Keratinocyte (primary cell): Measurements from ENCODE around the gene RGS6. TPM values are rescaled to one million over a fixed set of nuclear protein-coding genes. Genes with fewer than 3 reads are reported as not detected.

Experiments used
- DNase-seq: peaks from one replicate; pipeline ENCODE4 v3.0.0-alpha.2; 2011; ENCODE audit warnings: low read depth, missing footprints, low spot score
- FAIRE-seq: peaks from 2 replicates; lab custom pipeline; 2011; peaks lifted over from hg19 to GRCh38; lab: Jason Lieb, UNC
- H2AFZ ChIP-seq: 2 replicates; pipeline ENCODE4 v1.6.0; 2012; ENCODE audit warnings: low read length, control low read depth, inconsistent platforms; ENCODE audit not compliant: control insufficient read depth
- H3K27ac ChIP-seq: 2 replicates; pipeline ENCODE4 v1.5.1; 2011; ENCODE audit warnings: low read length; ENCODE audit not compliant: control insufficient read depth, insufficient read depth
- H3K27me3 ChIP-seq: 3 replicates; pipeline ENCODE4 v1.6.0; 2011; ENCODE audit warnings: low read length; ENCODE audit not compliant: control insufficient read depth, insufficient read depth; ENCODE audit errors: extremely low read depth
- H3K36me3 ChIP-seq, 2 experiments: 2 replicates in 1 of 2; 3 replicates in 1 of 2; pipeline ENCODE4 v1.5.1; 2011; ENCODE audit warnings: low read length in 2 of 2, mild to moderate bottlenecking in 1 of 2; ENCODE audit not compliant: control insufficient read depth in 2 of 2, insufficient read depth in 2 of 2; ENCODE audit errors: extremely low read depth in 1 of 2
- H3K4me1 ChIP-seq: 3 replicates; pipeline ENCODE4 v1.5.1; 2011; ENCODE audit warnings: low read length; ENCODE audit not compliant: control insufficient read depth, insufficient read depth; ENCODE audit errors: extremely low read depth
- H3K4me2 ChIP-seq: 3 replicates; pipeline ENCODE4 v1.6.0; 2011; ENCODE audit warnings: low read depth, low read length; ENCODE audit not compliant: control insufficient read depth, insufficient read depth; ENCODE audit errors: extremely low read depth
- H3K4me3 ChIP-seq, 3 experiments: fragments of 200-600 bp in 1 of 3; sonication (generic) in 1 of 3; 2 replicates in 2 of 3; 3 replicates in 1 of 3; pipeline ENCODE4 v1.5.1; 2011 to 2016; ENCODE audit warnings: low read length in 3 of 3, mild to moderate bottlenecking in 3 of 3, control low read depth in 2 of 3, inconsistent platforms in 1 of 3, low read depth in 1 of 3, mixed read lengths in 1 of 3, mixed run types in 1 of 3, moderate library complexity in 1 of 3; ENCODE audit not compliant: control insufficient read depth in 2 of 3, insufficient read depth in 2 of 3; ENCODE audit errors: extremely low read depth in 1 of 3
- H3K79me2 ChIP-seq: 2 replicates; pipeline ENCODE4 v1.6.0; 2012; ENCODE audit warnings: low read length; ENCODE audit not compliant: control insufficient read depth, insufficient read depth
- H3K9ac ChIP-seq: 3 replicates; pipeline ENCODE4 v1.6.0; 2011; ENCODE audit warnings: low read length; ENCODE audit not compliant: control insufficient read depth, insufficient read depth; ENCODE audit errors: extremely low read depth
- H3K9me1 ChIP-seq: 3 replicates; pipeline ENCODE4 v1.6.0; 2011; ENCODE audit warnings: low read length; ENCODE audit not compliant: control insufficient read depth, insufficient read depth; ENCODE audit errors: extremely low read depth
- H3K9me3 ChIP-seq: 2 replicates; pipeline ENCODE4 v1.5.1; 2012; ENCODE audit warnings: low read depth, low read length; ENCODE audit not compliant: control insufficient read depth
- H4K20me1 ChIP-seq: 3 replicates; pipeline ENCODE4 v1.6.0; 2011; ENCODE audit warnings: low read length; ENCODE audit not compliant: control insufficient read depth, insufficient read depth; ENCODE audit errors: extremely low read depth
- CTCF ChIP-seq, 3 experiments: IDR thresholded peaks in 1 of 3; conservative IDR thresholded peaks in 1 of 3; optimal IDR thresholded peaks in 1 of 3; 2 replicates in 2 of 3; 3 replicates in 1 of 3; pipeline versions ENCODE3 to v1.5.1; 2011; ENCODE audit warnings: low read length in 3 of 3, mild to moderate bottlenecking in 3 of 3, moderate library complexity in 2 of 3, control low read depth in 1 of 3, inconsistent platforms in 1 of 3; ENCODE audit not compliant: insufficient read depth in 2 of 3; ENCODE audit errors: extremely low read depth in 1 of 3
- EZH2 ChIP-seq: IDR thresholded peaks from one replicate; pipeline ENCODE4 v1.6.1; 2012; ENCODE audit warnings: inconsistent platforms, mild to moderate bottlenecking, low read length, moderate library complexity
- dilution Hi-C: fragments of 300-500 bp; cut with MboI; formaldehyde crosslinking; loops from one replicate; pipeline ENCODE4 v1.7.0; 2020; ENCODE audit warnings: low sequenced_read_pairs; ENCODE audit not compliant: extremely low pct_ligation_motif_present
- polyA plus RNA-seq, 5 experiments: library from polyadenylated mRNA; depleted of rRNA in 3 of 5; stranded (reverse) in 3 of 5; stranded (forward) in 1 of 5; unstranded in 1 of 5; fragments of >200 nt; gene quantifications; 1 replicate in 1 of 5; 2 replicates in 3 of 5; 3 replicates in 1 of 5; pipeline versions ENCODE4 v1.2.1 to v1.2.3, GENCODE V29; 2011 to 2012; ENCODE audit warnings: missing spikeins in 2 of 5, low read depth in 1 of 5, low replicate concordance in 1 of 5

Gene RGS6
- polyA plus RNA-seq, 1 donor (not counting 4 experiments of a cell fraction or from before 2014, with no cell fraction given) = not detected

DNA sequence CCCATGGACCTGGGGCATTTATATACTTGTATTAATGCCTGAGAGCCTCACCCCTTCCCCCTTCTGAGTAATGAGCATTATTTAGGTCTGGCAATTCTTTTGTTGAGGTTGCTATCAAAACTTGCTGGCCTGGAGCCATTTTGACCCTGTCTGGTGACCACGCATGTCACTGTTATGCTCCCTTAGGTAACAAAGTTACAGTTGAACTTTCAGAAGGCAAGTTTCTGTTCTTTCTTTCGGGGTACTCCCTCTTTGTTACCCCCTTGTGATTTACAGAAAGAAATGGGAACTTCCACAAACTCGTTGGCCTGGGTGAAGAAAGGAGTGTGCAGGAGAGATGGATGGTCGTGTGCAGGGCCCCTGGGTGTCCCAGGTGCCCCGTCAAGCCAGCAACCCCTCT, 656.3 kb downstream of the RGS6 start:
- Histone ChIP-seq H3K4me3 (no peak overlapping the region), H3K9me1 (no peaks in the 10 kb centered on the region), H3K4me1 (no peaks in the 10 kb centered on the region), H3K36me3 (no peaks in the 10 kb centered on the region), H3K27ac (no peak overlapping the region), H3K4me2 (no peak overlapping the region), H2AFZ (no peak overlapping the region), H3K27me3 (peaks cover 5% of the 10 kb centered on the region), H4K20me1 (no peaks in the 10 kb centered on the region), H3K79me2 (no peaks in the 10 kb centered on the region), H3K9me3 (no peaks in the 10 kb centered on the region), H3K9ac (no peak overlapping the region)
- TF ChIP-seq EZH2 (no peak), CTCF (optimal IDR thresholded peaks at IDR 0.05 in 1 of 3, IDR thresholded peaks at IDR 0.05 in 1 of 3, conservative IDR thresholded peaks at IDR 0.05 in 1 of 3; ENCODE audit: extremely low read depth in 1 of 3, insufficient read depth in 2 of 3, low read length in 3 of 3) (no peak)
- dilution Hi-C loops = no loop called here
- no peak for FAIRE-seq
- DNase-seq = no peak

DNA sequence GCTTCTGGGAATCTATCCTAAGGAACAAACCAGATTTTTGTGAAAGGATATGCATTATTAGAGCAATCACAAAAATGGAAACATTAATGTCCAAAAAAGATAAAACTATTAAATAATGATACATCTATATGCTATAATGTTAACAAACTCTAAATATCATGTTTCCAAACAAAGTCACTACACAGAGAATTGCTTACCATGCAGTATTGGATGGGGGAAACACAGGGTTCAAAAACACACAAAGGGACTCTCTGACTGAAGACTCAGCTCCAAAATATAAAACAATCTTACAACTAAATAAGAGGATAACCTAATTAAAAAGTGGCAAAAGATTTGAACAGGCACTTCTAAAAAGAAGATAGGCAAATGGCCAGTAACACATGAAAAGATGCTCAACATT, 657.4 kb downstream of the RGS6 start:
- H3K27ac ChIP-seq = no peak overlapping the region
- H3K27me3 ChIP-seq = peaks cover 5% of the 10 kb centered on the region
- no peaks in the 10 kb centered on the region for H3K9me3 ChIP-seq
- TF ChIP-seq CTCF (optimal IDR thresholded peaks at IDR 0.05 in 1 of 3, IDR thresholded peaks at IDR 0.05 in 1 of 3, conservative IDR thresholded peaks at IDR 0.05 in 1 of 3; ENCODE audit: extremely low read depth in 1 of 3, insufficient read depth in 2 of 3, low read length in 3 of 3) = no peak
- TF ChIP-seq EZH2 = no peak
- no peaks in the 10 kb centered on the region for H4K20me1 ChIP-seq
- no peaks in the 10 kb centered on the region for H3K36me3 ChIP-seq
- DNase-seq (no peak), FAIRE-seq (no peak)
- H3K4me1 ChIP-seq = no peaks in the 10 kb centered on the region
- H3K9ac ChIP-seq = no peak overlapping the region
- no peak overlapping the region for H3K4me3 ChIP-seq
- no peaks in the 10 kb centered on the region for H3K79me2 ChIP-seq
- no peak overlapping the region for H2AFZ ChIP-seq
- H3K4me2 ChIP-seq = no peak overlapping the region
- dilution Hi-C loops = no loop called here
- no peaks in the 10 kb centered on the region for H3K9me1 ChIP-seq
